ENCODE data around the gene STIM2. TPM values are rescaled to one million over a fixed set of nuclear protein-coding genes. Genes with fewer than 3 reads are reported as not detected.
A peak's percentile ranks its signal among the peaks of the same experiment; 100 is the strongest.

The STIM2 gene
- total RNA-seq, 6 experiments from 2014 or later: 9.1 to 14.6 (median 9.6) TPM

DNA sequence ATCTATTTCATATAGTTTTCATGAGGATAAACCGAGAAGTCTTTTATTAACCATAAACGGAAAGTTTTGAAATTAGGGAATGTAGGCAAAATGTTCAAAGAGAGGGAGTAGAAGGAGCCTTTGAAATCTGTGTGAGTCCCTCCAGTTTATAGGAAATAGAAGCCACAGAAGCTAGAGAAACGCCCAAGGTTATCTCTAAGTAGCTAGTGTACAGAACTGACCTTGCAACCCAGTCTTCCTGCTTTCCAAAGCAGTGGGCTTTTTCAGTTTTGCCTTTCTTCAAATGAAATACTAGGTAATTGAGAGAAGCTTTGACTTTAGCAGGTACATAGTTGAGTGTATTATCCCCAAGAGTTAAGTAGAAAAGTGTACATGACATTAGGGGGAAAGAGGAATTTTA, 39.4 kb downstream of the STIM2 start:
- no peak for DNase-seq
- no peak overlapping the region for H3K27ac ChIP-seq

GRCh38 chr4:26900765-26901164, 40.1 kb downstream of the STIM2 start:
- DNase-seq (no peak), ATAC-seq (peak in 2 of 4 donors; percentile 18 to 20)
- Histone ChIP-seq H3K27ac (no peak overlapping the region), H3K4me3 (no peak overlapping the region), H3K36me3 (no peaks in the 10 kb centered on the region), H3K9me3 (no peaks in the 10 kb centered on the region), H3K27me3 (no peaks in the 10 kb centered on the region), H3K4me1 (no peaks in the 10 kb centered on the region)
- 63% methylated on average over 2 of the region's 2 CpGs for WGBS (ENCODE audit: insufficient coverage, low coverage, low lambda C conversion rate, missing lambda C conversion rate)
- intact Hi-C loops (cut with DNase I): no loop called here
- TF ChIP-seq CTCF (IDR thresholded peaks at IDR 0.05) (no peak), POLR2A (IDR thresholded peaks at IDR 0.05) (no peak)

More for the DNA sequence above, 39.4 kb downstream of the STIM2 start:
- Histone ChIP-seq H3K36me3 (no peaks in the 10 kb centered on the region), H3K4me3 (no peak overlapping the region), H3K9me3 (no peaks in the 10 kb centered on the region), H3K4me1 (no peaks in the 10 kb centered on the region), H3K27me3 (no peaks in the 10 kb centered on the region)
- WGBS (ENCODE audit: insufficient coverage, low coverage, low lambda C conversion rate, missing lambda C conversion rate): 51% methylated on average over 3 of the region's 3 CpGs
- intact Hi-C loops (cut with DNase I): no loop called here
- TF ChIP-seq CTCF (IDR thresholded peaks at IDR 0.05) (no peak), POLR2A (IDR thresholded peaks at IDR 0.05) (no peak)
- ATAC-seq: peak; percentile 40 to 64 (median 54)

GRCh38 chr4:26905172-26905571, 44.5 kb downstream of the STIM2 start:
- no peak for DNase-seq
- 37% methylated on average over 2 of the region's 2 CpGs for WGBS (ENCODE audit: insufficient coverage, low coverage, low lambda C conversion rate, missing lambda C conversion rate)
- Histone ChIP-seq H3K4me1 (no peaks in the 10 kb centered on the region), H3K36me3 (no peaks in the 10 kb centered on the region), H3K9me3 (no peaks in the 10 kb centered on the region), H3K27ac (no peak overlapping the region), H3K4me3 (no peak overlapping the region), H3K27me3 (no peaks in the 10 kb centered on the region)
- intact Hi-C loops (cut with DNase I): no loop called here
- no peak for ATAC-seq
- no peak for TF ChIP-seq POLR2A (IDR thresholded peaks at IDR 0.05)
- no peak for TF ChIP-seq CTCF (IDR thresholded peaks at IDR 0.05)

DNA sequence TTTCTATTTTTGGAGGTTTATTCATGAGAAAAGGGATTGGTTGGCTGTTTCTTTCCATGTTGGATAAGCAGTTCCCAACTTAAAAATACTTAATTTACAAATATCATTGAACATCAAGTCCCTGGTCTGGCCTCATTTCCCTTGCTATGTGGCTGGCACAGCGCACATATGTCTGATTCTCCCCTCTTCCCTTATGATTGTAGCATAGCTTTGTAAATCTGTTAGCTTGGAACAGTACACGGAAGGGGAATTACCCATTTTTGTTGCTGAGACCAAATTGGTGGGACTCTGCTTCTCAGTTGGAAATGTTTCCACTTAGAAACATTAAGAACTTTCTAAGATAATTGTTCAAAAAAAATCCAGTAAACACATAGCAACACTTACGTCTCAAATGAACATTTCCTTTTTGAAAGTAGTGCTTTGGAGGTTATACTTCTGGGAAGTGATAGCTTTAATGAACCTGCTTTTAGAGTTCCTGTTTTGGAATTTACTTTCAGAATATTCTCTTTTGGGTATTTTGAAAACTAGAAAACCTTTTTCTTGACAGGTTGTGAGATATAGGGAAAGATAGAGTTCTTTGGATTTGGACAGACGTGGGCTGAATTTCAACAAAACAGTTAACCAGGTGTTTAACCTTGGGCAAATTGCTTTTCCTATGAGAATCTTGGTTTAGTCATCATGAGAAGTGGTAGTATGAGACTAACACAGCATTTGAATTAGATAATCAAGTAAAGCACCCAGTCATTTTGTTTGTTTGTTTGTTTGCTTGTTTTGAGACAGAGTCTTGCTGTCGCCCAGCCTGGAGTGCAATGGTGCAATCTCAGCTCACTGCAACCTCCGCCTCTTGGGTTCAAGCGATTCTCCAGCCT, 47.3 kb downstream of the STIM2 start:
- DNase-seq: no peak
- 75% methylated on average over 7 of the region's 7 CpGs for WGBS (ENCODE audit: insufficient coverage, low coverage, low lambda C conversion rate, missing lambda C conversion rate)
- Histone ChIP-seq H3K36me3 (no peaks in the 10 kb centered on the region), H3K27me3 (no peaks in the 10 kb centered on the region), H3K9me3 (no peaks in the 10 kb centered on the region), H3K4me1 (no peaks in the 10 kb centered on the region), H3K4me3 (no peak overlapping the region), H3K27ac (peak overlapping the region in 2 of 3 donors; percentile 20 to 21)
- ATAC-seq: peak in 3 of 4 donors; percentile 30 to 45 (median 41)
- intact Hi-C loops (cut with DNase I): no loop called here
- no peak for TF ChIP-seq CTCF (IDR thresholded peaks at IDR 0.05)
- TF ChIP-seq POLR2A (IDR thresholded peaks at IDR 0.05): no peak

Data from right lobe of liver (tissue), 6 donors.